ENCODE results near the gene TNFRSF1A.

The TNFRSF1A gene

DNA sequence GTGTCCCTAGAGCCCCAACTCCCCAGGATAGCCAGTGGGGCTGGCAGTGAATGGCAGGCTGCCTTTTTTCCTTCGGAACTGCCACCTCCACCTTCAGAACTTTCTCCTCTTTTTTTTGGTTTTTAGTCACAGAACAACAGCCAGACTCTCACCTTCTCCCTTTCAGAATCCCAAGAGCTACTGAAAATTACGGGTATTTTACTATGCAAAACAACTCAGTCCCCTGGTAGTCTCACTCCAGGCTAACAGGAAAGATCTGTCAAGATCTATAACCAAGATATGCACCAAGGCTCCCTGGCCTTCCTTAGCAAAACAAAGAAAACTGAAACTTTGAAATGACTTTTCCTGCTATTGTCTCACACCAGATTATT lies 18.9 kb downstream of the TNFRSF1A start:
- H3K4me3 ChIP-seq (replicated peaks in 1 of 2; ENCODE audit: low read depth in 2 of 2, low read length in 2 of 2) = no peak overlapping the region

DNA sequence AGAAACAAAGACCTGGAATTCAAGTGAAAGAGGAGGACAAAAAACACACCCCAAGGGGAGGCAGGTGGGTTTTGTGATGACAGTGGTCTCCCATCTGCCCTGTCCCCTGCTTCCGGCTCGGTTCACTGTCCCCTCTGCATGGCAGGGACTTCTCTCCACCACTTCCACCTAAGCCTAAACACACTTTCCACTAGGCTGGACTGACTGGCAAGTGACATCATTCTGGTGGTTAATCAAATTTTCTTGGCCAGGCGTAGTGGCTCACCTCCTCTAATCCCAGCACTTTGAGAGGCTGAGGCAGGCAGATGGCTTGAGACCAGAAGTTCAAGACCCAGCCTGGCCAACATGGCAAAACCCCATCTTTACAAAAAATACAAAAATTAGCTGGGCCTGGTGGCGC lies 19.5 kb downstream of the TNFRSF1A start:
- H3K4me3 ChIP-seq (replicated peaks in 1 of 2; ENCODE audit: low read depth in 2 of 2, low read length in 2 of 2) = no peak overlapping the region
- no peak for DNase-seq (ENCODE audit: low read depth in 2 of 2)
- TF ChIP-seq, protein P1, sequence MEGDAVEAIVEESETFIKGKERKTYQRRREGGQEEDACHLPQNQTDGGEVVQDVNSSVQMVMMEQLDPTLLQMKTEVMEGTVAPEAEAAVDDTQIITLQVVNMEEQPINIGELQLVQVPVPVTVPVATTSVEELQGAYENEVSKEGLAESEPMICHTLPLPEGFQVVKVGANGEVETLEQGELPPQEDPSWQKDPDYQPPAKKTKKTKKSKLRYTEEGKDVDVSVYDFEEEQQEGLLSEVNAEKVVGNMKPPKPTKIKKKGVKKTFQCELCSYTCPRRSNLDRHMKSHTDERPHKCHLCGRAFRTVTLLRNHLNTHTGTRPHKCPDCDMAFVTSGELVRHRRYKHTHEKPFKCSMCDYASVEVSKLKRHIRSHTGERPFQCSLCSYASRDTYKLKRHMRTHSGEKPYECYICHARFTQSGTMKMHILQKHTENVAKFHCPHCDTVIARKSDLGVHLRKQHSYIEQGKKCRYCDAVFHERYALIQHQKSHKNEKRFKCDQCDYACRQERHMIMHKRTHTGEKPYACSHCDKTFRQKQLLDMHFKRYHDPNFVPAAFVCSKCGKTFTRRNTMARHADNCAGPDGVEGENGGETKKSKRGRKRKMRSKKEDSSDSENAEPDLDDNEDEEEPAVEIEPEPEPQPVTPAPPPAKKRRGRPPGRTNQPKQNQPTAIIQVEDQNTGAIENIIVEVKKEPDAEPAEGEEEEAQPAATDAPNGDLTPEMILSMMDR (IDR thresholded peaks at IDR 0.05; ENCODE audit: low read depth, low read length) = no peak

More for the DNA sequence above, 18.9 kb downstream of the TNFRSF1A start:
- TF ChIP-seq, protein P1 (IDR thresholded peaks at IDR 0.05; ENCODE audit: low read depth, low read length) = no peak
- DNase-seq (ENCODE audit: low read depth in 2 of 2) = peak in 1 of 2 donors; percentile 34

DNA sequence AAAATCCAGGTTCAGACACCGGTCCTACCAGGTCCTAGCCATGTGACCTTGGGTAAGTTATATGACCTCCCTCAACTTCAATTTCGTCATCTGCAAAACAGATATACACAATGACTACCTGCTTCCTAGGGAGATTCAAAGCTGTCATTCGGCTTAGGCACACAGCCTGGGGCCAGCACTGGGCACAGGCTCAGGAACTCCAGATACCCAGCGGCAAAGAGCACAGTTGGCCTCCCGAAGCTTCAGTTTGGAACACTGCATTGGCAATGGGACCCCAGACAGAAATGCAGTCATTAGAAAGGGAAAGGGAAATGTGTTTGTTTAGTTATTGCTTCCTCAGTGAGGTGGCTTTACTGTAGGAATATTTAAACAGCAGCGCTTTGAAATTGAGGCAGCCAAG lies 20.0 kb downstream of the TNFRSF1A start:
- H3K4me3 ChIP-seq (replicated peaks in 1 of 2; ENCODE audit: low read depth in 2 of 2, low read length in 2 of 2) = no peak overlapping the region
- TF ChIP-seq, protein P1 (IDR thresholded peaks at IDR 0.05; ENCODE audit: low read depth, low read length) = no peak
- no peak for DNase-seq (ENCODE audit: low read depth in 2 of 2)

DNA sequence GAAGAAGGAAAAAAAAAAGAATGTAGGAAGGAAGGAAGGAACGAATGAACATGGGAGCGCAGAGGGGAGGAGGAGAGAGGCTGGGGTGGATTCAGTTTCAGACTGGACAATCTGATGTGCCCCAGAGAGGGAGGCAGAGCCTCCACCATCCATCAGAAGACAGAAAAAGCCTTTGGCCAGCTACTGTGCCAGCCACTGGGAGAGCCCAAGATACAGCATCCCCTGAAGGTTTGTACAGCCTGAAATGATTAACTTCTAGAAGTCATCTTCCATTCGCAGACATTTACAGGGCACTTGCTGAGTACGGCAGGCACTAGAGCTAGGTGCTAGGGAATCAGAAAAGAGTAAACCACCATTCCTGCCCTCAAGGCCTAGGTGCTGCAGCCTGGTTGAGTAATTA lies 22.4 kb downstream of the TNFRSF1A start:
- H3K4me3 ChIP-seq (replicated peaks in 1 of 2; ENCODE audit: low read depth in 2 of 2, low read length in 2 of 2) = no peak overlapping the region
- TF ChIP-seq, protein P1 (IDR thresholded peaks at IDR 0.05; ENCODE audit: low read depth, low read length) = no peak
- peak in 1 of 2 donors; percentile 20 for DNase-seq (ENCODE audit: low read depth in 2 of 2)

DNA sequence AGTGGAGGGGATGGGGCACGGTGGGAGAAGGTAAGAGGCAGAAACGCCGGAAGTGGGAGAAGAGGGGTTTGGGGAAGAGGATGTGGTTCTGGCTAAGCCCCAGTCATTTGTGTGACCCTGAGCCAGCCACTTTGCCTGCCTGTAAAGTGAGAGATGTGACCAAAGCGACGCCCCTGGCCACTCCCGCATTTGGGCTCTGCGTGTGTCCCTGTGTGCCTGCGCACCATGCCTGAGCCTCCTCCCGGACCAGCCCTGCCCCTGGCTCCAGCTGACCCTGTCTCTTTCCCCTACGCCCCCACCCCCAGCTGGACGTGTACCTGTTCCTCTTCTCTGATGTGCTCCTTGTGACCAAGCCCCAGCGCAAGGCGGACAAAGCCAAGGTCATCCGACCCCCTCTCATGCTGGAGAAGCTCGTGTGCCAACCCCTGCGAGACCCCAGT lies 23.4 kb downstream of the TNFRSF1A start:
- H3K4me3 ChIP-seq (replicated peaks in 1 of 2; ENCODE audit: low read depth in 2 of 2, low read length in 2 of 2) = no peak overlapping the region
- TF ChIP-seq, protein P1 (IDR thresholded peaks at IDR 0.05; ENCODE audit: low read depth, low read length) = no peak
- DNase-seq (ENCODE audit: low read depth in 2 of 2) = peak in 1 of 2 donors; percentile 11

DNA sequence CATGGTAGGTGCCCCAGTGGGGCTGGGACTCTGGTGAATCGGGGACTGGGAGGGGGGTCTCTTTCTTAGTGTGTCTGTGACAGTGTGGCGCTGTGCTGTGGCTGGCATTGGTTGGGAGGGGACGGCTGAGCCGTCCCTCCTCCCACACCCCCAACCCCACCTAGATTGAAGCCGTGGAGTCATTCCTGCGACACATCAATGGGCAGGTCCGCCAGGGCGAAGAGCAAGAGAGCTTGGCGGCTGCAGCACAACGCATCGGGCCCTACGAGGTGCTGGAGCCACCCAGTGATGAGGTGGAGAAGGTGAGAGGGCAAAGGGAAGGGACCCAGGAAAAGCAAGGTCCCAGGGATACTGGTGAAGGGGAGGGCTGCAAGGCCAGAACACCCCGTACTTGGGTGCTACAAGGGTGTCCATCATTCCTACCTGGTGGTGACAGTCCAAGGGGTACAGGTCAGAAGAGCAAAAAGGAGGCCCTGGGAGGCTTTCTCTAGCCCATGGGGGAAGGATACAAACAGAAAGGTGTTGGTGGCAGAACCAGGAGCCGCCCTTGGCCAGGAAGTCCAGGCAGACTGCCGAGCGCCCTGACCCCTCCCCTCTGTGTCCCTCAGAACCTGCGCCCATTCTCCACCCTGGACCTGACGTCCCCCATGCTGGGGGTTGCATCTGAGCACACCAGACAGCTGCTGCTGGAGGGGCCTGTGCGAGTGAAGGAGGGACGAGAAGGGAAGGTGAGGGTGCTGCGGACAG lies 24.0 kb downstream of the TNFRSF1A start:
- DNase-seq (ENCODE audit: low read depth in 2 of 2) = peak in 1 of 2 donors; percentile 35
- TF ChIP-seq, protein P1 (IDR thresholded peaks at IDR 0.05; ENCODE audit: low read depth, low read length) = no peak
- H3K4me3 ChIP-seq (replicated peaks in 1 of 2; ENCODE audit: low read depth in 2 of 2, low read length in 2 of 2) = no peak overlapping the region

Measured in cardiac fibroblast (primary cell).